Sigmoid colon (tissue), 7 donors: Measurements from ENCODE around the gene CLRN3. TPM values are rescaled to one million over a fixed set of nuclear protein-coding genes. Genes with fewer than 3 reads are reported as not detected.

Experiments
- DNase-seq: peaks from one replicate; pipeline ENCODE4 v3.0.0-alpha.2; 2019
- H3K27ac ChIP-seq, 4 donors: fragments of 200-600 bp; sonication (generic); one replicate each; pipeline ENCODE4 v1.5.1; 2016 to 2019; ENCODE audit warnings: mild to moderate bottlenecking in 1 of 4
- H3K27me3 ChIP-seq, 3 donors: fragments of 200-600 bp; sonication (generic); one replicate each; pipeline ENCODE4 v1.5.1; 2019; ENCODE audit warnings: mild to moderate bottlenecking in 1 of 3
- H3K36me3 ChIP-seq, 4 donors: fragments of 200-600 bp; sonication (generic); one replicate each; pipeline ENCODE4 v1.5.1; 2016 to 2019
- H3K4me1 ChIP-seq, 4 donors: fragments of 200-600 bp; sonication (generic); one replicate each; pipeline ENCODE4 v1.5.1; 2017 to 2019
- H3K4me3 ChIP-seq, 4 donors: fragments of 200-600 bp; sonication (generic); one replicate each; pipeline ENCODE4 v1.5.1; 2017 to 2019; ENCODE audit warnings: mild to moderate bottlenecking in 2 of 4, moderate library complexity in 1 of 4
- H3K9me3 ChIP-seq, 4 donors: fragments of 200-600 bp in 3 of 4; sonication (generic) in 3 of 4; one replicate each; pipeline versions ENCODE4 v1.5.1 to v1.6.1; 2013 to 2019
- CTCF ChIP-seq, 4 experiments: fragments of 450-650 bp in 3 of 4; fragments of 200-600 bp in 1 of 4; IDR thresholded peaks; one replicate each; pipeline ENCODE4 v1.5.1; 2016 to 2019; ENCODE audit warnings: antibody characterized with exemption in 4 of 4, mild to moderate bottlenecking in 3 of 4, moderate library complexity in 2 of 4
- EP300 ChIP-seq, 4 donors: sonication (generic); formaldehyde crosslinking; IDR thresholded peaks; one replicate each; pipeline ENCODE4 v1.6.1; 2017; ENCODE audit warnings: antibody characterized with exemption in 4 of 4
- POLR2A ChIP-seq, 2 donors: fragments of 450-650 bp; IDR thresholded peaks; one replicate each; pipeline ENCODE4 v1.6.1; 2016; ENCODE audit warnings: antibody characterized with exemption in 2 of 2, mild to moderate bottlenecking in 2 of 2, moderate library complexity in 2 of 2
- POLR2AphosphoS5 ChIP-seq, 4 donors: sonication (generic); formaldehyde crosslinking; IDR thresholded peaks; one replicate each; pipeline ENCODE4 v1.6.1; 2017; ENCODE audit warnings: antibody characterized with exemption in 4 of 4
- WGBS, 2 donors: extraction: QIAGEN DNeasy Blood & Tissue Kit; methylation state at CpG; one replicate each; pipeline ENCODE4 v1.1.7; 2013; 5-methylcytosine and 5-hydroxymethylcytosine counted together
- intact Hi-C: fragments of 100-400 bp; cut with DNase I; formaldehyde crosslinking; loops from one replicate; pipeline ENCODE4 v1.15.1; 2023
- polyA plus RNA-seq, 3 donors: library from polyadenylated mRNA; stranded (reverse); fragments of 200-250 nt; gene quantifications; one replicate each; pipeline ENCODE4 v1.2.3, GENCODE V29; 2013
- total RNA-seq, 4 donors: library from RNA; depleted of rRNA; stranded (reverse); fragments of >200 nt; gene quantifications; one replicate each; pipeline ENCODE4 v1.1.0, GENCODE V29; 2016
- donor health status: healthy with polysubstance abuse.
- donor health status: Bipolar disorder and iron deficiency.
- donor health status: healthy.

Gene CLRN3
- total and polyA plus RNA-seq, 7 donors, result 37.8 to 88.9 (median 56.2) TPM; not detected in 4

DNA sequence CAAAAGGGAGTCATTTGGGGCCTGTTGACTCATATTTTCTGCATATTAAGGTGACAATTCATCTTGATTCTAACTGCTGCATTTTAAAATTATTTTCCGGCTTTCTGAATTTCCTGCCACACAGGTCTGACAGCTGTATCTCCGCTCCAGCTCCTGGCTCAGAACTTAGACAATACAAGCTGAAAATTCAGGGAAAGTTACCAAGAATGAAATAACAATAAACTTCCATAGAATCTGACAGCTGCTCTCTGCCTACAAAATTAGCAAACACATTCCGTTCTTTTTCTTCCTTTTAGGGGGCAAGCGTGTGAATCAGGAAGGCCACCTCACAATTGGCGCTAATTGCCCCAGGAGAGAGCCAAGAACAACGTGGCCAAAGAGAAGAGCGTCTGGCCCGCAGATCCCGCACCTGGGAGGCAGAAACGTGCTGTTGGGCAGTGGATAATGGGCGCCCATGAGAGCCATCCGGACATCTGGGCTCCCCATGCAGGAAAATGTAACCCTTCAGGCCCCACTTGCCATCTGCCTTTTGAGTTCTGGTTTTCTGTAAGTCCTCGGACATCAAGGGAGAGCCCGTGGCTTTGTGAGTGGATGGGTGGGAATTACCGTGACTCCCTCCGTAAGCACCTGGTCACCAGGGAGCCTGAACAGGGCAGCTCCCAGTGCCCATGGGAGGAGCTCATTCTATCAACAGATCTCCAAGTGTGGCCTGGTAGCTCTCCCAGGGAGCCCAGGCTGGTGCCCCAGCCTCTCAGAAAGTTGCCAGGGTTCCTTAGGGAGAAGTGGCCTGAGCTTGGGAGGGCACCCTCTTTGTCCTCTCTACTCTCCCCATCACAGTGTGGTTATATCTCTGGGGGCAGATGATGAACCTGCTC, 5.0 kb downstream of the CLRN3 start:
- H3K9me3 ChIP-seq, result no peaks in the 10 kb centered on the region
- H3K27me3 ChIP-seq, result no peaks in the 10 kb centered on the region
- H3K4me1 ChIP-seq, result no peaks in the 10 kb centered on the region
- H3K27ac ChIP-seq, result peak overlapping the region in 2 of 4 donors; percentile 18 to 23
- no peak for TF ChIP-seq POLR2A (IDR thresholded peaks at IDR 0.05)
- TF ChIP-seq CTCF (IDR thresholded peaks at IDR 0.05), result no peak
- TF ChIP-seq EP300 (IDR thresholded peaks at IDR 0.05), result no peak
- TF ChIP-seq POLR2AphosphoS5 (IDR thresholded peaks at IDR 0.05), result no peak
- 24 to 68% methylated on average over 16 of the region's 16 CpGs for WGBS, 2 donors
- H3K36me3 ChIP-seq, result no peaks in the 10 kb centered on the region
- intact Hi-C loops, result no loop called here
- DNase-seq, result no peak
- H3K4me3 ChIP-seq, result no peak overlapping the region

DNA sequence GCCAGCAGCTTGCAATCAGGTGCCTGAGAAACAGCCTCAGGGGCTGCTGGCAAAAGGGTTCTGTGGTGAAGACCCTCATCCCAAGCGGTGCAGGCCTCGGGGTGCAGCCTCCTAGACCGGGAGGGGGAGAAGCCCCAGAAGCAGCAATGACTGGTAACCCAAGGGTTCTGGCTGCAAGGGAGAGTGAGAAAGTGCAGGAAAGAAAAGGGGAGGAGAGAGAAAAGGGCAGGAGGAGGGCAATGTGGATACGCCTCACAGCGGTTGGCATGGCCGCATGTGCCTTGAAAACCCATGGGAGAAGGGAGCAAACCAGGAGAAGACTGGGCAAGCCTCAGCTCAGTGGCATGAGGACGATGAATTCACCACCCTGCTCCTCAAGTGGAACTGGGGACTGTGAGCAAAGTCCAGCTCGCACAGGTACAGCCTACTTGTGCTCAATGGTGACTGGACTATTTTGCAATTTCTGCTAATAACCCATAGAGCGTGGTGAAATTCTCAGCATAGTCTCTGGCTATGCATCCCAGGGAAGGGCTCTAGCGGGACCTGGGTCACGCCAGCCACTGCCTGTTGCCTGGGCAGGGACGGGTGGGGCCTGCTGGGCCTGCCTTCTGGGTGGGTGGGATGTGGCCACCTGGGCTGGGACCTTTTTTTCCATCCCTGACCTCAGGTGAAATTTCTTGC, 6.2 kb downstream of the CLRN3 start:
- TF ChIP-seq EP300 (IDR thresholded peaks at IDR 0.05) (no peak), CTCF (IDR thresholded peaks at IDR 0.05) (no peak), POLR2AphosphoS5 (IDR thresholded peaks at IDR 0.05) (no peak), POLR2A (IDR thresholded peaks at IDR 0.05) (no peak)
- Histone ChIP-seq H3K36me3 (no peaks in the 10 kb centered on the region), H3K4me3 (no peak overlapping the region), H3K9me3 (no peaks in the 10 kb centered on the region), H3K27me3 (no peaks in the 10 kb centered on the region), H3K27ac (no peak overlapping the region), H3K4me1 (no peaks in the 10 kb centered on the region)
- intact Hi-C loops, result no loop called here
- WGBS, 2 donors, result 30 to 79% methylated on average over 12 of the region's 12 CpGs
- no peak for DNase-seq

GRCh38 chr10:127884501-127884900, 8.2 kb downstream of the CLRN3 start:
- Histone ChIP-seq H3K27ac (no peak overlapping the region), H3K27me3 (no peaks in the 10 kb centered on the region), H3K4me3 (no peak overlapping the region), H3K36me3 (no peaks in the 10 kb centered on the region), H3K9me3 (no peaks in the 10 kb centered on the region), H3K4me1 (no peaks in the 10 kb centered on the region)
- intact Hi-C loops, result no loop called here
- 75 to 85% methylated on average over 5 of the region's 5 CpGs for WGBS, 2 donors
- DNase-seq, result no peak
- no peak for TF ChIP-seq EP300 (IDR thresholded peaks at IDR 0.05)
- no peak for TF ChIP-seq POLR2A (IDR thresholded peaks at IDR 0.05)
- TF ChIP-seq POLR2AphosphoS5 (IDR thresholded peaks at IDR 0.05), result no peak
- TF ChIP-seq CTCF (IDR thresholded peaks at IDR 0.05), result no peak

- intact Hi-C loops, result no loop called here
- Histone ChIP-seq H3K36me3 (no peaks in the 10 kb centered on the region), H3K4me1 (no peaks in the 10 kb centered on the region), H3K9me3 (no peaks in the 10 kb centered on the region), H3K27ac (no peak overlapping the region), H3K27me3 (no peaks in the 10 kb centered on the region), H3K4me3 (no peak overlapping the region)
- 86 to 88% methylated on average over 10 of the region's 10 CpGs for WGBS, 2 donors
- TF ChIP-seq POLR2AphosphoS5 (IDR thresholded peaks at IDR 0.05) (no peak), CTCF (IDR thresholded peaks at IDR 0.05) (no peak), POLR2A (IDR thresholded peaks at IDR 0.05) (no peak), EP300 (IDR thresholded peaks at IDR 0.05) (no peak)
- no peak for DNase-seq
Measured at GRCh38 chr10:127883516-127883915, 9.2 kb downstream of the CLRN3 start.
